ENCODE measurements around the gene MAPRE3.

The MAPRE3 gene

GRCh38 chr2:26924731-26925099 lies 45.7 kb upstream of the MAPRE3 start:
- H3K27ac ChIP-seq (ENCODE audit: low read length) = no peak overlapping the region
- no peak overlapping the region for H3K4me3 ChIP-seq (ENCODE audit: low read length)
- no peaks in the 10 kb centered on the region for H3K27me3 ChIP-seq (ENCODE audit: low read depth, low read length)
- H3K9ac ChIP-seq (ENCODE audit: low read length) = no peak overlapping the region
- no peaks in the 10 kb centered on the region for H3K79me2 ChIP-seq (ENCODE audit: low read length)
- no peak overlapping the region for H3K4me2 ChIP-seq (ENCODE audit: low read length)
- no peaks in the 10 kb centered on the region for H3K9me3 ChIP-seq (ENCODE audit: insufficient read depth, low read length)
- no peaks in the 10 kb centered on the region for H4K20me1 ChIP-seq (ENCODE audit: insufficient read depth, low read length)
- peaks cover 4% of the 10 kb centered on the region for H3K4me1 ChIP-seq (ENCODE audit: low read length)
- TF ChIP-seq EZH2phosphoT487 (IDR thresholded peaks at IDR 0.05; ENCODE audit: low read depth) = no peak
- TF ChIP-seq CTCF (IDR thresholded peaks at IDR 0.05; ENCODE audit: low read depth, low read length) = no peak
- no peaks in the 10 kb centered on the region for H3K36me3 ChIP-seq (replicated peaks; ENCODE audit: low read depth, low read length)
- no peak overlapping the region for H2AFZ ChIP-seq (ENCODE audit: low read depth, low read length)

- Histone ChIP-seq H3K27me3 (ENCODE audit: low read depth, low read length) (no peaks in the 10 kb centered on the region), H3K9ac (ENCODE audit: low read length) (no peak overlapping the region), H3K27ac (ENCODE audit: low read length) (no peak overlapping the region), H3K36me3 (replicated peaks; ENCODE audit: low read depth, low read length) (no peaks in the 10 kb centered on the region), H3K4me1 (ENCODE audit: low read length) (peaks cover 4% of the 10 kb centered on the region), H3K79me2 (ENCODE audit: low read length) (no peaks in the 10 kb centered on the region), H4K20me1 (ENCODE audit: insufficient read depth, low read length) (no peaks in the 10 kb centered on the region), H2AFZ (ENCODE audit: low read depth, low read length) (no peak overlapping the region), H3K4me2 (ENCODE audit: low read length) (no peak overlapping the region), H3K9me3 (ENCODE audit: insufficient read depth, low read length) (no peaks in the 10 kb centered on the region), H3K4me3 (ENCODE audit: low read length) (no peak overlapping the region)
- TF ChIP-seq CTCF (IDR thresholded peaks at IDR 0.05; ENCODE audit: low read depth, low read length) (no peak), EZH2phosphoT487 (IDR thresholded peaks at IDR 0.05; ENCODE audit: low read depth) (no peak)
Measured at GRCh38 chr2:26925100-26925791, 45.2 kb upstream of the MAPRE3 start.

- Histone ChIP-seq H3K27me3 (ENCODE audit: low read depth, low read length) (no peaks in the 10 kb centered on the region), H3K36me3 (replicated peaks; ENCODE audit: low read depth, low read length) (no peaks in the 10 kb centered on the region), H3K9ac (ENCODE audit: low read length) (no peak overlapping the region), H2AFZ (ENCODE audit: low read depth, low read length) (no peak overlapping the region), H3K4me2 (ENCODE audit: low read length) (no peak overlapping the region), H4K20me1 (ENCODE audit: insufficient read depth, low read length) (no peaks in the 10 kb centered on the region), H3K4me1 (ENCODE audit: low read length) (peaks cover 4% of the 10 kb centered on the region), H3K4me3 (ENCODE audit: low read length) (no peak overlapping the region), H3K9me3 (ENCODE audit: insufficient read depth, low read length) (no peaks in the 10 kb centered on the region), H3K79me2 (ENCODE audit: low read length) (no peaks in the 10 kb centered on the region), H3K27ac (ENCODE audit: low read length) (no peak overlapping the region)
- TF ChIP-seq CTCF (IDR thresholded peaks at IDR 0.05; ENCODE audit: low read depth, low read length) (no peak), EZH2phosphoT487 (IDR thresholded peaks at IDR 0.05; ENCODE audit: low read depth) (no peak)
Measured at GRCh38 chr2:26927221-26927620, 43.2 kb upstream of the MAPRE3 start.

GRCh38 chr2:26932974-26933373 lies 37.5 kb upstream of the MAPRE3 start:
- no peak overlapping the region for H3K27ac ChIP-seq (ENCODE audit: low read length)
- no peak overlapping the region for H3K4me2 ChIP-seq (ENCODE audit: low read length)
- H3K36me3 ChIP-seq (replicated peaks; ENCODE audit: low read depth, low read length) = no peaks in the 10 kb centered on the region
- H3K9me3 ChIP-seq (ENCODE audit: insufficient read depth, low read length) = no peaks in the 10 kb centered on the region
- 0 out of 2 replicates have a peak, but pooled peaks cover 12% of the 10 kb centered on the region for H3K27me3 ChIP-seq (ENCODE audit: low read depth, low read length)
- no peaks in the 10 kb centered on the region for H4K20me1 ChIP-seq (ENCODE audit: insufficient read depth, low read length)
- H2AFZ ChIP-seq (ENCODE audit: low read depth, low read length) = no peak overlapping the region
- no peak overlapping the region for H3K9ac ChIP-seq (ENCODE audit: low read length)
- H3K4me3 ChIP-seq (ENCODE audit: low read length) = no peak overlapping the region
- TF ChIP-seq CTCF (IDR thresholded peaks at IDR 0.05; ENCODE audit: low read depth, low read length) (no peak), EZH2phosphoT487 (IDR thresholded peaks at IDR 0.05; ENCODE audit: low read depth) (no peak)
- H3K4me1 ChIP-seq (ENCODE audit: low read length) = no peaks in the 10 kb centered on the region
- no peaks in the 10 kb centered on the region for H3K79me2 ChIP-seq (ENCODE audit: low read length)
